Measurements from ENCODE around the gene SNAPC4.

GRCh38 chr9:136352682-136353081 lies 47.3 kb downstream of the SNAPC4 start:
- TF ChIP-seq CTCF (IDR thresholded peaks at IDR 0.05) (no peak), POLR2A (IDR thresholded peaks at IDR 0.05) (no peak)

Measured in testis (tissue), 2 donors.